ENCODE measurements around the gene MESP1.

MESP1 gene

GRCh38 chr15:89743594-89743993 is 7.5 kb downstream of the MESP1 start:
- no peak for DNase-seq
- no peak for TF ChIP-seq POLR2A (IDR thresholded peaks at IDR 0.05; ENCODE audit: low read length)
- no peak for TF ChIP-seq GATA1 (IDR thresholded peaks at IDR 0.05; ENCODE audit: low read depth, low read length)

DNA sequence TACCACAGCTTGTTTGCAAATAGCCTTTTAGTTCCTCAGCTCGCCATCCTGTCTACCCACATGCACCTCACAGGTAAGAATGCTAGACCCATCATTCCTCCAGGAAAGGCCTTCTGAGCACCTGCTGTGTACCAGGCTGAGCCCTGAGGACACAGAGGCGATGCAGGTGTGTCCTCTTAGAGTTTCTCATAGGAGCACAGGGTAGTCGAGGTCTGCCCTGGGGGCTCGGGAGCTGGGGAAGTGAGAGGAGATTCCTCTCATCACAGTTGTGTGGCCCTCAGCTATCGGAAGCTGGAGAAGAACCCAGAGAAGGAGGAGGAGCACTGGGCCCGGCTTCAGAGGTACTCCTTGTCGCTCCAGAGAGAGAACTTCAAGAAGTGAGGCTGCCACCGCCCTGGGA is 8.0 kb downstream of the MESP1 start:
- no peak for DNase-seq
- TF ChIP-seq GATA1 (IDR thresholded peaks at IDR 0.05; ENCODE audit: low read depth, low read length) = no peak
- no peak for TF ChIP-seq POLR2A (IDR thresholded peaks at IDR 0.05; ENCODE audit: low read length)

DNA sequence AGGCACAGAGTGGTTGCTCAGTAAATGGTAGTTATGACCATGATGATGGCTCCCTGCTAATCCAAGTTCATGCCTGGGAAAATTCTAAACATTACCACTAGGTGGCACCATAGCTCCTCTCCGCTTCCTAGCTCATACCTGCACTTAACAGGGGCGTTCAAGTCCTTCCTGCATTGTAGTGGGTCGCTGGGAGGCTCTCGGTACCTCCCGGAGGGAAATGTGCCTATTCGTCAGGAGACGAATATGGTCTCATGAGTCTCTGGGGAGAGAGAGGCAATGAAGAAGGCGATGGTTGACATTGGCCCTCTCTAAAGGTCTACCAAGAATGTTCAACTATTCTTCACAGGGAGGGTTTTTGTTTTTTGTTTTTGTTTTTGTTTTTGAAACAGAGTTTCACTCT is 10.9 kb downstream of the MESP1 start:
- no peak for TF ChIP-seq POLR2A (IDR thresholded peaks at IDR 0.05; ENCODE audit: low read length)
- TF ChIP-seq GATA1 (IDR thresholded peaks at IDR 0.05; ENCODE audit: low read depth, low read length) = no peak
- DNase-seq = peak; percentile 66 to 83

DNA sequence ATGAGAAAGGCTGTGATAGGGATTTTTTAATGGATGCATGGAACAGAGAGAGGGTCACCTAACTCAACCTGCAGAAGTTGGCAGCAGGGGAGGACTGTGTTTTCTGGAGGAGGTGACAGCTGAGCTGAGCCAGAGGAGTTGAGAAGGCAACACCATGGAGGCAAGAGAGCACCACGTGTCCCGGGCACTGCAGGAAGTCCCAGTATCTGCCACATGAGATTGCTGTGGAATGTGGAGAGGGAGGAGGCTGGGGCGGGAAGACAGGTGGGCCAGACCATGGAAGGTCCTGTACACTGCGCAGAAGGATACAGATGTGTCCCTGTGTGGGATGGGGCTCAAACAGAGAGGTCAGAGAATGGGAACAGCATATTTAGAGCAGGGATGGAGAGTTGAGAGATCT is 15.3 kb downstream of the MESP1 start:
- no peak for TF ChIP-seq GATA1 (IDR thresholded peaks at IDR 0.05; ENCODE audit: low read depth, low read length)
- TF ChIP-seq POLR2A (IDR thresholded peaks at IDR 0.05; ENCODE audit: low read length) = no peak
- no peak for DNase-seq

GRCh38 chr15:89732451-89733172 is 18.4 kb downstream of the MESP1 start:
- no peak for DNase-seq
- TF ChIP-seq GATA1 (IDR thresholded peaks at IDR 0.05; ENCODE audit: low read depth, low read length) (no peak), POLR2A (IDR thresholded peaks at IDR 0.05; ENCODE audit: low read length) (no peak)

GRCh38 chr15:89731275-89731674 is 19.8 kb downstream of the MESP1 start:
- DNase-seq = no peak
- TF ChIP-seq GATA1 (IDR thresholded peaks at IDR 0.05; ENCODE audit: low read depth, low read length) (no peak), POLR2A (IDR thresholded peaks at IDR 0.05; ENCODE audit: low read length) (no peak)

DNA sequence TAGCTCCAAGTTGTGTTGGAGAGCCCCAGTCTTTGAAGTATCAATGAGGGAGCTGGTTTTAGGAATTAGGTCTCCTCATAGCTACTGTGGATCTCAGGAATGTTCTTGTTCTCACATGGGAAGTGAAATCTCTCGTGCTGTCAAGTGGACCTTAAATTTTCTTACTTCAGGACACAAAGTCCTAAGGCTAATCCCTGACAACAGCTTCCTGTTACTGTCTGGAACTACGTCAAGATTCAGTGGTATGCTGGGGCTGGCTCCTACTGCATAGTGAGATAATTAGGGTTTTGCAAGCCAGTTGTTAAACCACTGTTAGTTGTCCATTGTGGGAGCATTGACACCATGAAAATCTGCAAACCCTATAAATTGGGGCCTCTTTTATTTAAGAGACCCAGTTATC is 22.8 kb downstream of the MESP1 start:
- no peak for DNase-seq
- TF ChIP-seq POLR2A (IDR thresholded peaks at IDR 0.05; ENCODE audit: low read length) = no peak
- TF ChIP-seq GATA1 (IDR thresholded peaks at IDR 0.05; ENCODE audit: low read depth, low read length) = no peak

DNA sequence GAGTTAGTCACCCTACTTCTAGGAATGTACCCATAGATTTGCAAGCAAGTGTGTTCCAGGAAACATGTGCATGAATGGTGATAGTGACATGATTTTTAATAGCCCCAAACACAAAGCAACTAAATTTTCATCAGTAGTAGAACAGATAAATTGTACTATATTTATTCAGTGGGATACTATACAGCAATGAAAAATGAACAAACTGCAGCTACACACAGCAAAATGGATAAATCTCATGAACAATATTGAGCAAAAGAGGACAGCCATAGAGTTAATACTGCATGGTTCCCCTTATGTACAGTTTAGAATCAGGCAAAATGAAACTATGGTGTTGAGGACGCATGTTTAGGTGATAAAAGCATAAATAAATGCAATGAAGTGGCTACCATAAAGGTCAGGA is 26.0 kb downstream of the MESP1 start:
- TF ChIP-seq POLR2A (IDR thresholded peaks at IDR 0.05; ENCODE audit: low read length) (no peak), GATA1 (IDR thresholded peaks at IDR 0.05; ENCODE audit: low read depth, low read length) (no peak)

GRCh38 chr15:89724621-89725020 is 26.4 kb downstream of the MESP1 start:
- DNase-seq = no peak
- TF ChIP-seq GATA1 (IDR thresholded peaks at IDR 0.05; ENCODE audit: low read depth, low read length) (no peak), POLR2A (IDR thresholded peaks at IDR 0.05; ENCODE audit: low read length) (no peak)

More for the DNA sequence above, 26.0 kb downstream of the MESP1 start:
- DNase-seq = no peak

GRCh38 chr15:89723031-89723430 is 28.0 kb downstream of the MESP1 start:
- TF ChIP-seq GATA1 (IDR thresholded peaks at IDR 0.05; ENCODE audit: low read depth, low read length) = no peak
- no peak for TF ChIP-seq POLR2A (IDR thresholded peaks at IDR 0.05; ENCODE audit: low read length)

DNA sequence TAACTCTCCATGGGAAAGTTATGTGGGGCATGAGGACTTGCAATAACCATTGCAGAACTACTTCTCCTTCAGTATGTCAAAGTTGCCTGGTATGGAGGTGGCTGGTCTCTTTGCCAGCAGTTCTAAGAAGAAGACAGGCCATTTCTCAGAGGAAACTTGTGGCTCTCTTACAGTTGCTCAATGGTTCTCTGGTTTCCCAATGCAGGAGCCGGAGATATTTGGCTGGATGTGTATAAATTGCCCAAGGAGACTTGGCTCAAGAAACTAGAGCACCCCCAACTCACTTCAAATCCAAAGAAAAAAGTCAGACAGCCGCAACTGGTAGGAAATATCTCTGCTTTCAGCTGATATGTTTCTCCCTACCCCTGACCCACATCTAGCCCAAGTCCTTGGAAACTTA is 36.3 kb downstream of the MESP1 start:
- DNase-seq = no peak
- no peak for TF ChIP-seq POLR2A (IDR thresholded peaks at IDR 0.05; ENCODE audit: low read length)
- no peak for TF ChIP-seq GATA1 (IDR thresholded peaks at IDR 0.05; ENCODE audit: low read depth, low read length)

More at GRCh38 chr15:89723031-89723430, 28.0 kb downstream of the MESP1 start:
- no peak for DNase-seq

DNA sequence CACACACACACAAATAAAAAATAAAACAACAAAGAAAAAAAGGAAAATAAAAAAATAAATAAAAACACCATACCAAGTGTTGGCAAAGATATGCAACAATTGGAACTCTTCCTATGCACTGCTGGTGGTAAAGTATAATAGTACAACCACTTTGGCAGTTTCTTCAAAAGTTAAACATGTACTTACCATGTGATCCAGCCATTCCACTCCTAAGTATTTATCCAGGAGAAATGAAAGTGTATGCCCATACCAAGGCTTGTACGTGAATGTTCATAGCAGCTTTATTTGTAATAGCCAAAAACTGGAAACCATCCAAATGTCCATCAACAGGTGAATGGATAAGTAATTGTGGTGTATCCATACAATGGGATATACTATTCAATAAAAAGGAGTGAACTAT is 43.5 kb downstream of the MESP1 start:
- no peak for DNase-seq
- TF ChIP-seq POLR2A (IDR thresholded peaks at IDR 0.05; ENCODE audit: low read length) (no peak), GATA1 (IDR thresholded peaks at IDR 0.05; ENCODE audit: low read depth, low read length) (no peak)

GRCh38 chr15:89704411-89704810 is 46.6 kb downstream of the MESP1 start:
- TF ChIP-seq POLR2A (IDR thresholded peaks at IDR 0.05; ENCODE audit: low read length) (no peak), GATA1 (IDR thresholded peaks at IDR 0.05; ENCODE audit: low read depth, low read length) (no peak)
- no peak for DNase-seq
